22Rv1 (cell line): ENCODE measurements around the gene CELA2B.

Experiments used
- ZFX ChIP-seq: fragments of 450-650 bp; IDR thresholded peaks from 2 replicates; pipeline ENCODE4 v1.6.1; 2017; ENCODE audit warnings: antibody characterized with exemption, borderline replicate concordance
- TF ChIP-seq, protein P1 (sequence below): fragments of 450-650 bp; IDR thresholded peaks from 2 replicates; pipeline ENCODE4 v1.5.1; 2017; ENCODE audit warnings: mild to moderate bottlenecking

GRCh38 chr1:15485636-15486035 lies 9.7 kb downstream of the CELA2B start:
- TF ChIP-seq, protein P1, sequence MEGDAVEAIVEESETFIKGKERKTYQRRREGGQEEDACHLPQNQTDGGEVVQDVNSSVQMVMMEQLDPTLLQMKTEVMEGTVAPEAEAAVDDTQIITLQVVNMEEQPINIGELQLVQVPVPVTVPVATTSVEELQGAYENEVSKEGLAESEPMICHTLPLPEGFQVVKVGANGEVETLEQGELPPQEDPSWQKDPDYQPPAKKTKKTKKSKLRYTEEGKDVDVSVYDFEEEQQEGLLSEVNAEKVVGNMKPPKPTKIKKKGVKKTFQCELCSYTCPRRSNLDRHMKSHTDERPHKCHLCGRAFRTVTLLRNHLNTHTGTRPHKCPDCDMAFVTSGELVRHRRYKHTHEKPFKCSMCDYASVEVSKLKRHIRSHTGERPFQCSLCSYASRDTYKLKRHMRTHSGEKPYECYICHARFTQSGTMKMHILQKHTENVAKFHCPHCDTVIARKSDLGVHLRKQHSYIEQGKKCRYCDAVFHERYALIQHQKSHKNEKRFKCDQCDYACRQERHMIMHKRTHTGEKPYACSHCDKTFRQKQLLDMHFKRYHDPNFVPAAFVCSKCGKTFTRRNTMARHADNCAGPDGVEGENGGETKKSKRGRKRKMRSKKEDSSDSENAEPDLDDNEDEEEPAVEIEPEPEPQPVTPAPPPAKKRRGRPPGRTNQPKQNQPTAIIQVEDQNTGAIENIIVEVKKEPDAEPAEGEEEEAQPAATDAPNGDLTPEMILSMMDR, result no peak
- no peak for TF ChIP-seq ZFX
